CD1c-positive myeloid dendritic cell (primary cell): ENCODE measurements around the gene ZNF683.
"Not testable (repeated sequence)": the region's sequence is repeated elsewhere in the genome, so short reads cannot be mapped to it uniquely, and the experiment has no call there.

Experiments used
- DNase-seq: peaks from one replicate; pipeline ENCODE4 v3.0.0-alpha.2; 2016; ENCODE audit errors: extremely low spot score

Gene ZNF683

DNA sequence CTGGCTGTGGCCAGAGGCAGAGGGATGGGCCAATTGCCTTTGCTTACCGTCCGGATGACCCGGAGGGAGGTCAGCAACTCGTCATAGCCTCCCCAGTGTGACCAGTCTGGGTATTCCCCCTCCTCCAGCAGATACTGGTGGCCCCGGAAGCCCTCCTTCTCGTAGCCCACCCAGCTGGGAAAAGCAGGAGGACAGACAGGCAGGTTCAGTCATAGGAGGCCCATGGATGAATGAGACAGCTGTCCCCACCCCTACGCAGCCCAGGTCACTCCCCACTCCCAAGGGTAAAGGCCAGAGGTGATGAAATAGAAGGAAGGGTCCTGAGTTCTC is 35.4 kb downstream of the ZNF683 start:
- DNase-seq: no peak

DNA sequence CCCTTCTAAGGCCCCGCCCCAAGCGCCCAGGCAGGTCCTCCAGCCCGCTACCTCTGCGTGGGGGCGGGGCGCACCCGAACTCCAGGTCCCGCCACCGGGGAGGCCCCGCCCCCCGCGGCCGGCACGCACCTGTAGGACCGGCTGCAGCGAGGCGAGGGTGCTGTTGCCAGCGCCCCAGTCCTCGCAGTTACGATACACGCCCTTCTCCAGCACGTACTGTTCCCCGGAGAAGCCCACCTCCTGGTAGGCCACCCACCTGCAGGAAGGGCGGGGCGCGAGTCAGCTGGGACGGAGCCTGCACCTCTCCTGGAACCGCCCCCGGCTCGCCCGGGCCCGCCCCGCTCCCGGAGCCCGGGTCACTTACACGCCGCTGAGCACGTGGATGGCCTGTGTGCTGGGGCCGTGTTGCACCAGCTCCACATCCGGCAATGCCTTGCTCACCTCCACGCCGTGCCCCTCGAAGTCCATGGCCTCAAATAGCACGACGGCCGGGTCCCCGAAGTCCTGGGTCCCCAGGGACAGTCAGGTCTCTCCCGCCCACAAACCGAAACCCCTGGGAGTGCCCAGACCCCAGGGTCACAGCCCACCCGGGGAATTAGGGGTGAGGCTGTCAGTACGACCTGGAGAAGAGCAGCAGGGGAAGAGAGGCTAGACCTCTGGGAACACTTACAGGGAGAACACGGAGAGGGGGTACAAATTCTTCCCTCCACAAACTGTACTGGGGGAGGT is 35.9 kb downstream of the ZNF683 start:
- peak; percentile 65 for DNase-seq

DNA sequence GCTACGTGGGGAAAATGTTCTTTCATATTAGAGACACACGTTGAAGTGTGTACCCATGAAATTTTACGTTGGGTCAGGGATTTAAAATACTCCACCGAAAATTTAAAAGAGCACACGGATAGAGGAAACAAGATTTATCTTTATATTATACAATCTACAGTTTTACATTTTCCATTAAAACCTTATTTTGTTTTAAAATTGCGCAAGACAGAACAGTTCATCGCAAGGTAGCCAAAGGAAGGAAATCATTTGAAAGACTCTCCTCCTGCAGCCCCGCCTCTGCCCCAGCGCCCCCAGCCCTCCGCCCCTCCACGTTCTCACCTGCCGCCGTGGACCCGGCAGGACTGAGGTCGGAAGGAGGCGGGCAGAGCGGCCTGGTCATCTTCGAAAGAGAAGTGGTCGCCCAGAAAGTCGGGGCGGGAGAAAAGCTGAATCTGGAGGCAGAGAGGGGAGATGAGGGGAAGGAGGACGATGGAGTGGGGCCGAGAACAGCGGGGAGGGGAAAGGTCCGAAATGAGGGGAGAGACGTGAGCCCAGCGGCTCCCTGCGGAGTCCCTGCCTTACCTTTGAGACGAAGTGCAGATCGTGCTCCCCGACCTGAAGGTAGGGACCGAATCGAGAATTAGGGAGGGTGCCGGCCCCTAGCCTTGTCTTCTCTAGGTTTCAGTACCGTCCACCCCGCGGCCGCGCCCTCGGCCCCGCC is 36.6 kb downstream of the ZNF683 start:
- no peak for DNase-seq

DNA sequence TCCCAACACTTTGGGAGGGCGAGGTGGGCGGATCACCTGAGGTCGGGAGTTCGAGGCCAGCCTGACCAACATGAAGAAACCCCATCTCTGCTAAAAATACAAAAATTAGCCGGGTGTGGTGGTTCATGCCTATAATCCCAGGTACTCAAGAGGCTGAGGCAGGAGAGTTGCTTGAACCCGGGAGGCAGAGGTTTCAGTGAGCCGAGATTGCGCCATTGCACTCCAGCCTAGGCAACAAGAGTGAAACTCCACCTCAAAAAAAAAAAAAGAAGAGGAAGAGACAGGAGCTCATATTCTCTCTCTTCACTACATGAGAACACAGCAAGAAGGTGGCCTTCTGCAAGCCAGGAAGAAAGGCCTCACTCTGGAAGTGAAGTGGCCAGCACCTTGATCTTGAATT is 39.2 kb downstream of the ZNF683 start:
- not testable (repeated sequence) for DNase-seq

- no peak for DNase-seq
Observed at GRCh38 chr1:26330276-26330675, 42.3 kb downstream of the ZNF683 start.

GRCh38 chr1:26329380-26329779 is 43.2 kb downstream of the ZNF683 start:
- DNase-seq: not testable (repeated sequence)

- DNase-seq: no peak
Observed at GRCh38 chr1:26328597-26328996, 44.0 kb downstream of the ZNF683 start.

DNA sequence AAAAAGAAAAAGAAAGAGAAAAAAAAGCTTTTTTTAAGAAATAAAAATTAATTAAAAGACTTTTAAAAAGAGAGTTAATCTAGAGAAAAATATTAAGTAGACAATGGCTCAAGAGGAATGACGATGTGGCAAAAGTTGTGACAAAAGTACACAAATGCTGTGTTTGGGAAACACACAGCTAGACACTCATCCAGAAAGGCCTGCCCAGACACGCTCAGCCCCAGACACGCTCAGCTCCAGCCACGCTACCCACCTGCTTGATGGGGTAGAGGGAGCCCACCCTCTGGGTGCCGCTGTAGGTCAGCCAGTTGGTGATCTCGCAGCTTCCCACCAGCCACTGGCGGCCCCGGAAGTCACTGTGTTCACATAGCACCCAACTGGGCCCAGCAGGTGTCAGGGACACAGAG is 44.6 kb downstream of the ZNF683 start:
- DNase-seq: no peak

- no peak for DNase-seq
Observed at GRCh38 chr1:26324550-26324949, 48.0 kb downstream of the ZNF683 start.

DNA sequence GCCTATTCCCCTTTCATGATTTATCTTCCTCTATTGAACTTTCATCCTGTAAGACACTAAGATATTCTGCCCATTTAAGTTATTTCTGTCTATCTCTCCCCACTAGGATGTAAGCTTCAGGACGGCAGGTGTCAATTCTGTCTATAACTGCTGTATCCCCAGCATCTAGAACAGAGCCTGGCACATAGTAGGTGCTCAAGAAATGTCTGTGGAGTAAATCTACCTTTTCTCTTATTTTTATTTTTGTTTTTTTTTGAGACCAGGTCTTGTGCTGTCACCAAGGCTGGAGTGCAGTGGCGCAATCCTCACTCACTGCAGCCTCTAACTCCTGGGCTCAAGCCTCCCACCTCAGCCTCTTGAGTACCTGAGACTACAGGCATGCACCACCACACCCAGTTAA is 49.2 kb downstream of the ZNF683 start:
- no peak for DNase-seq

DNA sequence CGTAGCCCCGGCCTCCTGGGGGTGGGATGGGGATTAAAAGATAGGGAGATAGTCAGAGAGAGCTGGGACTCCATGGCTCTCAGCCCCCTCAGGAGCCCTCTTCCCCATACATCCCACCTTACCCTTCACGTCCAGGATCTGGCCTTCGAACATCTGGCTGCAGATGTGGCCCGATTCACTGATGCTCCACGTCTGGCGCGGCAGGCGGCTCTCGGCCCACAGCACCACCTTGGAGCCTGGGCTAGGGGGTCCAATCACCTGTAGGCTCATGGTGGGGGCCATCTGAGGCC is 50.6 kb downstream of the ZNF683 start:
- DNase-seq: no peak

DNA sequence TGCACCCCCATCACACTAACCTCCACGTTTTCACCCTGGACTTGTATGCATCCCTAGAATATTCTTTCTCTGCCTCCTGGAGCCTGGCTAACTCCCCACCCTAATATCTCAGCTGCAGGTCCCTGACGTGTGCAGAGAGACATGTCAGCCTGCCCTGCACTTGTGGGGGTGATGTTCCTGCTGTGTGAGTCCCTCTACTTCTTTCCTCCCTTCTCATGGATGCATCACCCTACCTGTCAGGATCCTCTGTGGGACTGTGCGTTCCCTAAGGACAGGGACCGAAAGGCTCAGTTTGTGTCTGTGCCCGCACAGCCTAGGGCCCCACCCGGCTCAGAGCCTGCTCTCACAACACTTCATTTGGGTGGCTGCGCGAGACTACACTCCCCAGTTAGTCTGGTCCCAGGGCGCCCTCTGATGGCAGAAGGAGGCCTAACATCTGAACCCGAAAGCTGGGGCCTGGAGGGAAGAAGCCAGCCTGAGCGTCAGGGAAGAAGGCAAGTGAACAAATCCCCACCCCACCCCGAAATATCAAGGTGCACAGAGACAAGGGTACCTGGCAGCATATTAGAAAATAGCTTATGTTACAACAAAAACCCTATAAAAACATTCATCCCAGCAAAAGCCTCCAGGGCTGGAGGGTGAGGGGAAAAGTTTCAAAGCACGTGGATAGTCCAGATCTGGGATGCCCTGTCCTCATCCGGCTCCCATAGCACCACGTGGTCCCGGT is 51.1 kb downstream of the ZNF683 start:
- DNase-seq: peak; percentile 94

DNA sequence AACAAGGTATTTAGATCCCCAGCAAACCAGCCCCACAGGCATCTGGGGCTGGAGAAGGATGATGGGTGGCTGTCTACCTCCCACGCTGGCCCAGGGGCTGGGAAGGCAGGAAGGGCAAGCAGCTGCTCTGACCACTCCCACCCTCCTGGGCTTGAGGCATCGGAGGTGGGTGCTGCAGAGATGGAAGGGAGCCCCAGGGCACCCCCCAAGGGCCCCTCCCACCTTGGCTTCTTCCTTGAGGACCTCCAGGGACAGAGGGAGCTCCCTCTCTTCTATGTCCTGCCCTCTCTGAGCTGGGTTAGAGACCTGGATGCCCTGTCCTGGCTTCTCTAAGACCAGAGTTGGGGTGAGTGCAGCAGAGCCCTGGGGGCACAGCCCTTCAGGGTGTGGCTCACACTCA is 51.7 kb downstream of the ZNF683 start:
- DNase-seq: no peak

- DNase-seq: peak; percentile 92
Observed at GRCh38 chr1:26318338-26319064, 54.0 kb downstream of the ZNF683 start.

DNA sequence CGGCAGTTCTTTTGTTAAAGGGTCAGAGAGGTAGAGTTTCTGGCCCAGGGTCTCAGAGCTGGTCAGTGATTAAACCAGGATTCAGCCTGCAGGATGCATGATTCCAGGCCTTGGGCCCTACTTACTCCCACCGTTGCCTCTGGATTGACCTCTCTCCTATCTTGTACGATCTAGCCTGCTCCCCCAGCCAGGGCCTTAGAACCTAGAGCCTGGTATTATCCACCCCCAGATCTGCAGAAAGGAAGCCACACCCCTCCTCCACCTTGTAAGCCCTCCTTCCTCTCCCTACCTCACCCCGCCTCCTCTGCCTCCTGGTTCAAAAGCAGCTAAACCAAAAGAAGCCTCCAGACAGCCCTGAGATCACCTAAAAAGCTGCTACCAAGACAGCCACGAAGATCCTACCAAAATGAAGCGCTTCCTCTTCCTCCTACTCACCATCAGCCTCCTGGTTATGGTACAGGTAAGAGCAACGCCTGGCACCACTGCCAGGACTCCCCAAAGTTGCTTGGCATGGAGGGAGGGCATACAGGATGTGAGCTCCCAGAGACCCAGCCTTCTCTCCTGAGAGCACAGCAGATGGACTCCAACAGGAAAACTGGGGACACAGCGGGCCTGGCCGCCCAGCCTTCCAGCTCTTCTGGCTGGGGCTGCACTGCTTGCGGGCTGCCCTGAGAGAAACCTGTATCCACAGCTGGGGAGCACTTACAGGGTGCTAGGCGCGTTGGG is 54.8 kb downstream of the ZNF683 start, which contains the start of gene CD52:
Gene CD52 (plus strand): TSS at position 347 of the 726 bp plus-strand sequence. CDS start 60 bp downstream, at position 407.
- peak; percentile 56 for DNase-seq

DNA sequence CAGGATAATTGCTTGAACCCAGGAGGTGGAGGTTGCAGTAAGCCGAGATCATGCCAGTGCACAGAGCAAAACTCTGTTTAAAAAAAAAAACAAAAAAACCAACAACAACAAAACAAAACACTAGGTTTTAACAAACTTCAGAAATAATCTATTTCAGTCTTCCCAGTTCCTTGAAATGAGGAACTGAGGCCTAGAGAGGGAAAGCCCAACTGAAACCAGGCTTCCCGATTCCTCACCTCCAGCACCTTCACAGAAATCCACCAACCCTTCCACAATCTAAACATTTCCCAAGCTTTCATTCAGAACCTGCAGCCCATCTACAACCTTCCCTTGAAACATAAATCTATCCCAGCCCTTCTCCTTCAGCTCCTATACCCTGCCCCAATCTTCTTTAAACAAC is 55.4 kb downstream of the ZNF683 start:
- peak; percentile 63 for DNase-seq

DNA sequence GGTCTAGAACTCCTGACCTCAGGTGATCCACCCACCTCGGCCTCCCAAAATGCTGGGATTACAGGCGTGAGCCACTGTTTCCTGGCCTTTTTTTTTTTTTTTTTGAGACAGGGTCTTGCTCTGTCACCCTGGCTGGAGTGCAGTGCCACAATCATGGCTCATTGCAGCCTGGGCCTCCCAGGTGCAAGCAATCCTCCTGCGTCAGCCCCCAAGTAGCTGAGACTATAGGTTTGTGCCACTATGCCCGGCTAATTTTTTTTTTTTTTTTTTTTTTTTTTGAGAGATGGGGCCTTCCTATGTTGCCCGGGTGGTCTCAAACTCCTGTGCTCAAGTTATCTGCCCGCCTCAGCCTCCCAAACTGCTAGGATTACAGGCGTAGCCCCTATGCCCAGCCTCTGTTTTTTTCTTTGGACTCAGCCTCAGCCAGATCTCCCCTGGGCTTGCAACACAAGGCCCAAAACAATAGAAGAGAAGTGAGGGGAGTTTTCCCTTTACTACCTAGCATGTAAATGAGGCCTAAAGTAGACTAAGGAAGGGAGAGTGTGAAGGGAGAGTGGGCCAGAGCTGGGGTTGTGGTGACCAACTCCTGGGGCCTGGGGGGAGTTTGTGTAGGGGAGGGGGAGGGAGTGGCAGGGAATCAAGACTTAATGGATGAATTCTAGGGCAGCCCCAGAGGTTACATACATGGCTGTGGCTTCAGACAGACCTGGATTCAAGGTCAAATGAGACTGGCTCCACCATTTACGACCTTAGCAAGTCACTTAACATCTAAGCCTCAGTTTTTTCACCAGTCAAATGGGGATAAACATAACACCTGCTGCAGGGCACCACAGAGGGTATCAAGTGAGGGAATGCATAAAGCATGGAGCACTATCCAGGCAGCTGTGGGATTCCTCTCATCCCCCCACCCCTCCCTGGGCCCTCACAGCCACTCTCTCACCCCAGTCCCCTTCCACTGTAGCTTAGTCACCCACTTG is 56.4 kb downstream of the ZNF683 start:
- peak; percentile 8 for DNase-seq

DNA sequence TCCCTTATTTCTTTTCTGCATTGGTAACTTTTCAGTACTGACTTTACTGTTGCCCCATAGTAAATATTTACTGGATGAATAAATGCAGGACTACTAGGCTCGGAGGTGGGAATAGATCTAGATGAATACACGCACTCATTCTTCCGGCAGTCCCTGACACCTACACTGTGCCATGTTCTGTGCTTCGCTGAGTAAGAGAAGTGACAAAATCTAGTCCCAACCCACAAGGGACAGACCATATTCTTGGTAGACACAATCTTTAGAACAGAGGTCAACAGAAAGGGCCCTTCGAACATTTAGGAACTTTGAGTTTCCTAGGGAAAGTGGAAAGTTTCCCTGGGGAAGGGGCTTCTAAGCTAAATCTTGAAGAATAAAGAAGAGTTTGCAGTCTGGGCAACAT is 58.0 kb downstream of the ZNF683 start:
- DNase-seq: peak; percentile 39
